Mesodermal cell (in vitro differentiated cells): Measurements from ENCODE around the gene GRAMD2B.
"Not testable (repeated sequence)": the region's sequence is repeated elsewhere in the genome, so short reads cannot be mapped to it uniquely, and the experiment has no call there.

ENCODE experiments used
- H3K27ac ChIP-seq: 2 replicates; pipeline ENCODE4 v1.7.0; 2013; ENCODE audit warnings: mild to moderate bottlenecking, low read depth, low read length, moderate library complexity; ENCODE audit not compliant: severe bottlenecking
- H3K36me3 ChIP-seq: 2 replicates; pipeline ENCODE4 v1.7.1; 2013; ENCODE audit warnings: mild to moderate bottlenecking, low read length, moderate library complexity; ENCODE audit not compliant: control insufficient read depth, insufficient read depth
- H3K4me1 ChIP-seq: one replicate; pipeline ENCODE4 v1.7.1; 2013; ENCODE audit warnings: mild to moderate bottlenecking, low read length; ENCODE audit not compliant: insufficient read depth, control insufficient read depth, poor library complexity, severe bottlenecking
- H3K4me3 ChIP-seq: 2 replicates; pipeline ENCODE4 v1.7.0; 2013; ENCODE audit warnings: low read length, control low read depth, mild to moderate bottlenecking; ENCODE audit not compliant: insufficient read depth, poor library complexity, severe bottlenecking; ENCODE audit errors: extremely low read depth
- H3K9me3 ChIP-seq: 2 replicates; pipeline ENCODE4 v1.7.1; 2013; ENCODE audit warnings: mild to moderate bottlenecking, low read length, moderate library complexity; ENCODE audit not compliant: control insufficient read depth
- WGBS, 2 experiments: methylation state at CpG; one replicate each; pipeline ENCODE4 v1.1.5; 2013; ENCODE audit warnings: missing lambda C conversion rate in 2 of 2; ENCODE audit not compliant: insufficient coverage in 2 of 2; 5-methylcytosine and 5-hydroxymethylcytosine counted together

The GRAMD2B gene

DNA sequence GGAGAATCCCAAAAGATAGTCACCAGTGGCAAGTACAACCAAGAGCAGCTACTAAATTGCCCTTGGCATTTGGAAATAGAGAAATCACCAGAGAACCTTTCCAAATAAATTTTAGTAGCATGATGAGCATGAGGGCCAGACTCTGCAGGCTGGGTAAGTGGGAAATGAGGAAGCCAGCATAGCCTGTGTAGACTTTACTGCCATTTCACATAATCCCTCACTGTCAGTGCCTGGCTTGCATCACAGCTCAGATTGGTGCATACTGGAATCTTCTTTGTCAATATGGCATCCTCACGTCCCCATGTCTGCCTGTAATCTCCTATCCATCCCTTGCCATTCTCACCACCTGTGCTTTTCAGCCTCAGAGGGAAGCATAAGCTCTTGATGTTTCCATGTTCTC is 14.5 kb downstream of the GRAMD2B start:
- 91 to 92% methylated on average over 1 of the region's 1 CpG for WGBS, 2 experiments
- Histone ChIP-seq H3K36me3 (no peaks in the 10 kb centered on the region), H3K27ac (no peak overlapping the region), H3K9me3 (no peaks in the 10 kb centered on the region), H3K4me3 (no peak overlapping the region), H3K4me1 (no peaks in the 10 kb centered on the region)

DNA sequence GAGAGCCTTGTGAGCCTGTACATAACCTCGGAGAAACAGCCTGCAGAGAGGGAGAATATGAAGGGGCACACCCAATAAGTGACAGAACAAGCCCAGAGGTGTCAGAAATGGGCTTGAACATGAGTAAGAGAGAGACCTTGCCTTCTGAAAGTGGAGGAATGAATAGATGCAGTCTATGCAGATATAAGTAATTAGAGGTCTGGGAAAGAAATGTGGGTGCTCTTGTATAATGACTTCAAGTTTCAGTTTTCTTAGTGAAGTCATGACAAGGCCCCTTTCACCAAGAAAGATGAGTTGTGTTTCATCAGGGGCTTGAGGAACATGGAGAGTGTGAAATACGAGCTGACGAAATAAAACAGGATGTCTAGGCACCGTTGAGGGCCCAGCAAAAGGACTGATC is 15.1 kb downstream of the GRAMD2B start:
- H3K4me3 ChIP-seq, result no peak overlapping the region
- H3K9me3 ChIP-seq, result no peaks in the 10 kb centered on the region
- 84 to 90% methylated on average over 4 of the region's 4 CpGs for WGBS, 2 experiments
- H3K36me3 ChIP-seq, result no peaks in the 10 kb centered on the region
- H3K27ac ChIP-seq, result no peak overlapping the region
- no peaks in the 10 kb centered on the region for H3K4me1 ChIP-seq

GRCh38 chr5:126438868-126439267 is 15.7 kb downstream of the GRAMD2B start:
- H3K27ac ChIP-seq, result no peak overlapping the region

GRCh38 chr5:126439724-126440123 is 16.5 kb downstream of the GRAMD2B start:
- H3K27ac ChIP-seq, H3K36me3 ChIP-seq, H3K4me3 ChIP-seq, H3K9me3 ChIP-seq, H3K4me1 ChIP-seq: not testable (repeated sequence)
- WGBS, 2 experiments, result 84 to 85% methylated on average over 4 of the region's 6 CpGs

More at GRCh38 chr5:126438868-126439267, 15.7 kb downstream of the GRAMD2B start:
- 100% methylated on average over 1 to 2 of the region's 3 CpGs for WGBS, 2 experiments
- Histone ChIP-seq H3K36me3 (no peaks in the 10 kb centered on the region), H3K9me3 (no peaks in the 10 kb centered on the region), H3K4me1 (no peaks in the 10 kb centered on the region), H3K4me3 (no peak overlapping the region)

- Histone ChIP-seq H3K9me3 (no peaks in the 10 kb centered on the region), H3K4me1 (peaks cover 8% of the 10 kb centered on the region), H3K4me3 (no peak overlapping the region), H3K36me3 (no peaks in the 10 kb centered on the region), H3K27ac (no peak overlapping the region)
- 75 to 94% methylated on average over 2 of the region's 2 CpGs for WGBS, 2 experiments
Observed at GRCh38 chr5:126441230-126441629, 18.0 kb downstream of the GRAMD2B start.

GRCh38 chr5:126443374-126443851 is 20.2 kb downstream of the GRAMD2B start:
- Histone ChIP-seq H3K4me1 (peaks cover 10% of the 10 kb centered on the region), H3K9me3 (no peaks in the 10 kb centered on the region), H3K36me3 (no peaks in the 10 kb centered on the region), H3K27ac (no peak overlapping the region), H3K4me3 (no peak overlapping the region)
- 81 to 86% methylated on average over 2 of the region's 2 CpGs for WGBS, 2 experiments

GRCh38 chr5:126444137-126444536 is 20.9 kb downstream of the GRAMD2B start:
- Histone ChIP-seq H3K9me3 (no peaks in the 10 kb centered on the region), H3K27ac (no peak overlapping the region), H3K4me3 (no peak overlapping the region), H3K36me3 (no peaks in the 10 kb centered on the region), H3K4me1 (peaks cover 10% of the 10 kb centered on the region)
- WGBS, 2 experiments, result 78 to 90% methylated on average over 1 of the region's 2 CpGs

DNA sequence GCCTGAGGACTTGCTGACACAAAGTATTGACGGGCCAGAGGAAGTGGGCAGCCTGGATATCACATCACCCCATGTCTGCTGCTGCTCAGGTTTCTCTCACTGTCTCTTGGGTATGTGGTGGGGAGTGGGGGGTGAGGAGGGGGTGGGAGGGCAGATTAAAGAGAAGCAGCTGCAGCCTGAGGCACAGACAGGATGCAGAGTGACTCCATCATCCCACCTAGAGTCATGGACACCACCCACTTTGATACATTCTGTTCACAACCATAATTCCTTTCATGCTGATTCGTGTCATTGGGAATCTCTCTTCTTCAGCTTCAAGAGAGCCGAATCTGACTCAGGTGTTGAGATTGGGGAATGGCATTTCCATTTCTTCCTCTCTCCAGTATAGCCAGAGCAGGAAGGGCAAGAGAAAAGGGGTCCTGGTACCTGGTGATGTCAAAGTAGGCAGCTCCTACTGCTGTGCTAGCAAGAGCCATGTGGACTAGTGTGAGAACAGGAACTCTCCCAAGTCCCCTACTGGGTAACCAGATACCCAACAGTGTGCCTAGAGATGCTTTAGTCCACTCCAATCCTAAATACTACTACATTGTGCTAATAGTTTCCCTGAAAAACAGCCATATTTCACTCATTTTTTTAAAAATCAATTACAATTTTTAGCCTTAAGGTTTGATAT is 22.4 kb downstream of the GRAMD2B start:
- no peak overlapping the region for H3K27ac ChIP-seq
- WGBS, 2 experiments, result 100% methylated on average over 1 of the region's 3 CpGs; no CpG with 5 or more reads in 1 of the 2 experiments

DNA sequence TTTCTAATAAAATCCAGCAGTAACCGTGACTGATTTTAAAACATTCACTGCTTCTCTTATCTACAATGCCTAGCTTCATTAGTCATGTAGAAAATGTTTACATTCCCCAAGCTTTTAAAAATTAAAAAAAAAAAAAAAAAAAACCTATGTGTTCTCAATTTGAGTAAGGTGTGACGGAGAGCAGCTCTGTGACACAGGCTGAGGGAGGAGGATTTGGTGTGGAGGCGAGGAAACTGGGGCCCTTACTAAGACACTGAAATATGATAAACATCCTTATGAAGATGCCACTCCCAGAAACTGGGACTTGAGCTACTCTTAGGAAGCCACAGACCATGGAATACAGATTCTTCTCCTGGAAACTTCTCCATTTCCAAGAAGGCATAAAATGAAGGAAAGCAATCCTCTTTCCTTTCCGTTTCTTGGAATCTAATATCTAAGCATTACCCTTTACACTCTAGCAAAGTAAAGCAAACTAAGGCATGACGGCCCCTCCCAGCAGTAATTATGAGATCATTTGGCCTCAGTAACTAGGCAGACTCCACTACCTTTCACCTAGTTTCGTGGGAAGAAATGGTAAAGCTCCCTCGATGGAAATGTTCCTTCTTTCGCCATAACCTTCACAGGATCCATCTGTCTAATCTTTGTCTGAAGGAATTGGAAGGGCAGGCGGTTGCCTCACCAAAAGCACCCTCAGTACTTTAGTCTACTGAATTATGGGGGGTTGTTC is 23.5 kb downstream of the GRAMD2B start:
- Histone ChIP-seq H3K27ac (no peak overlapping the region), H3K36me3 (no peaks in the 10 kb centered on the region), H3K4me3 (no peak overlapping the region), H3K4me1 (peaks cover 16% of the 10 kb centered on the region), H3K9me3 (no peaks in the 10 kb centered on the region)
- 88 to 100% methylated on average over 3 to 4 of the region's 9 CpGs for WGBS, 2 experiments

More for the DNA sequence above, 22.4 kb downstream of the GRAMD2B start:
- Histone ChIP-seq H3K4me1 (peaks cover 16% of the 10 kb centered on the region), H3K4me3 (no peak overlapping the region), H3K9me3 (no peaks in the 10 kb centered on the region), H3K36me3 (no peaks in the 10 kb centered on the region)

DNA sequence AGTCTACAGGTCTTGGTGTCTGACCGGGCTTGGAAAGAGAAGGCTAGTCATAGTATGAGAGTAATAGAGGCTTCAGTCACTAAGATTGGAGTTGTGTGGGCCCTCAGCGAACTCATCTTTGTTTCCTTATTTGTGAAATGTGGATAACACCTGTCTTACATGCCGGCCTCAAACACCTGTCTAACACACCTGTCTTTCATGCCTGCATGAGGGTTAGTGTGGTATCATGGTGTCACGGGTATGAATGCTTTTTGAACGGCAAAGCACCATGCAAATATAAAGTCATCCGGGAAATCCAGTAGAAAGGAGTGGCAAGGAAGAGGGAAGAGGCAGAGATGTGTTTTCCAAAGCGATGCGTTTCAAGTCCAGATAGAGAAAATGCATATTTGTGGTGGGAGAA is 25.5 kb downstream of the GRAMD2B start:
- Histone ChIP-seq H3K4me1 (peaks cover 16% of the 10 kb centered on the region), H3K27ac (no peak overlapping the region), H3K4me3 (no peak overlapping the region), H3K36me3 (no peaks in the 10 kb centered on the region), H3K9me3 (no peaks in the 10 kb centered on the region)
- WGBS, 2 experiments, result 96 to 97% methylated on average over 4 to 5 of the region's 8 CpGs

GRCh38 chr5:126449751-126450271 is 26.6 kb downstream of the GRAMD2B start:
- Histone ChIP-seq H3K4me1 (peaks cover 17% of the 10 kb centered on the region), H3K9me3 (no peaks in the 10 kb centered on the region), H3K36me3 (no peaks in the 10 kb centered on the region), H3K27ac (peak overlapping the region; percentile 64), H3K4me3 (no peak overlapping the region)
- 78 to 90% methylated on average over 3 to 5 of the region's 8 CpGs for WGBS, 2 experiments
